Hepatocyte (in vitro differentiated cells): Measurements from ENCODE around the gene SETD5. TPM values are rescaled to one million over a fixed set of nuclear protein-coding genes. Genes with fewer than 3 reads are reported as not detected.

Experiments
- DNase-seq: peaks from one replicate; pipeline ENCODE4 v3.0.0-alpha.2; 2016; ENCODE audit warnings: low spot score
- H2AFZ ChIP-seq: fragments of 200-600 bp; sonication (generic); 2 replicates; pipeline ENCODE4 v1.6.0; 2016; ENCODE audit warnings: antibody characterized with exemption, mild to moderate bottlenecking
- H3K27ac ChIP-seq: fragments of 200-600 bp; sonication (generic); 2 replicates; pipeline ENCODE4 v1.5.1; 2016; ENCODE audit warnings: mild to moderate bottlenecking
- H3K27me3 ChIP-seq: fragments of 200-600 bp; sonication (generic); 2 replicates; pipeline ENCODE4 v1.6.1; 2016
- H3K36me3 ChIP-seq: fragments of 200-600 bp; sonication (generic); replicated peaks from 2 replicates; pipeline ENCODE4 v1.5.1; 2016; ENCODE audit warnings: low read depth; ENCODE audit not compliant: insufficient read depth
- H3K4me1 ChIP-seq: fragments of 200-600 bp; sonication (generic); 2 replicates; pipeline ENCODE4 v1.5.1; 2016; ENCODE audit warnings: mild to moderate bottlenecking, moderate library complexity; ENCODE audit not compliant: insufficient read depth
- H3K4me2 ChIP-seq: fragments of 200-600 bp; sonication (generic); 2 replicates; pipeline ENCODE4 v1.6.0; 2016
- H3K4me3 ChIP-seq: fragments of 200-600 bp; sonication (generic); 2 replicates; pipeline ENCODE4 v1.5.1; 2016; ENCODE audit warnings: mild to moderate bottlenecking
- H3K79me2 ChIP-seq: fragments of 200-600 bp; sonication (generic); 2 replicates; pipeline ENCODE4 v1.6.0; 2017; ENCODE audit warnings: mild to moderate bottlenecking
- H3K9me2 ChIP-seq: fragments of 200-600 bp; sonication (generic); replicated peaks from 2 replicates; pipeline ENCODE4 v1.6.0; 2017; ENCODE audit warnings: mild to moderate bottlenecking; ENCODE audit not compliant: insufficient read depth
- H3K9me3 ChIP-seq: fragments of 200-600 bp; sonication (generic); 2 replicates; pipeline ENCODE4 v1.5.1; 2016; ENCODE audit warnings: low read depth, mild to moderate bottlenecking
- H4K20me1 ChIP-seq: fragments of 200-600 bp; sonication (generic); 2 replicates; pipeline ENCODE4 v1.6.0; 2016; ENCODE audit warnings: mild to moderate bottlenecking; ENCODE audit not compliant: insufficient read depth, poor library complexity, severe bottlenecking
- EZH2 ChIP-seq: fragments of 200-600 bp; sonication (generic); IDR thresholded peaks from 2 replicates; pipeline ENCODE4 v1.6.1; 2016; ENCODE audit warnings: antibody characterized with exemption, mild to moderate bottlenecking, borderline replicate concordance
- EZH2phosphoT487 ChIP-seq: fragments of 200-600 bp; sonication (generic); IDR thresholded peaks from one replicate; pipeline ENCODE4 v1.6.1; 2018; ENCODE audit warnings: antibody characterized with exemption, mild to moderate bottlenecking, low read depth, moderate library complexity; ENCODE audit not compliant: unreplicated experiment, severe bottlenecking
- WGBS: methylation state at CpG from one replicate; pipeline ENCODE4 v1.1.6; 2016; ENCODE audit warnings: low lambda C conversion rate; ENCODE audit errors: missing lambda C conversion rate; 5-methylcytosine and 5-hydroxymethylcytosine counted together
- polyA plus RNA-seq: library from polyadenylated mRNA; unstranded; fragments of >200 nt; fragmentation: Nextera tagmentation; extraction: Ambion mirVana; gene quantifications from 2 replicates; pipeline ENCODE4 v1.2.1, GENCODE V29; 2016
- total RNA-seq: library from RNA; depleted of rRNA; stranded (reverse); fragments of >200 nt; gene quantifications from 2 replicates; pipeline ENCODE4 v1.2.3, GENCODE V29; 2014
- TF ChIP-seq, protein P1 (sequence below): fragments of 200-600 bp; sonication (generic); IDR thresholded peaks from 2 replicates; pipeline ENCODE4 v1.5.1; 2016; ENCODE audit warnings: antibody characterized with exemption, mild to moderate bottlenecking; ENCODE audit not compliant: poor library complexity

SETD5 gene
- total and polyA plus RNA-seq, 2 experiments from 2014 or later = 75.2 to 110 TPM

DNA sequence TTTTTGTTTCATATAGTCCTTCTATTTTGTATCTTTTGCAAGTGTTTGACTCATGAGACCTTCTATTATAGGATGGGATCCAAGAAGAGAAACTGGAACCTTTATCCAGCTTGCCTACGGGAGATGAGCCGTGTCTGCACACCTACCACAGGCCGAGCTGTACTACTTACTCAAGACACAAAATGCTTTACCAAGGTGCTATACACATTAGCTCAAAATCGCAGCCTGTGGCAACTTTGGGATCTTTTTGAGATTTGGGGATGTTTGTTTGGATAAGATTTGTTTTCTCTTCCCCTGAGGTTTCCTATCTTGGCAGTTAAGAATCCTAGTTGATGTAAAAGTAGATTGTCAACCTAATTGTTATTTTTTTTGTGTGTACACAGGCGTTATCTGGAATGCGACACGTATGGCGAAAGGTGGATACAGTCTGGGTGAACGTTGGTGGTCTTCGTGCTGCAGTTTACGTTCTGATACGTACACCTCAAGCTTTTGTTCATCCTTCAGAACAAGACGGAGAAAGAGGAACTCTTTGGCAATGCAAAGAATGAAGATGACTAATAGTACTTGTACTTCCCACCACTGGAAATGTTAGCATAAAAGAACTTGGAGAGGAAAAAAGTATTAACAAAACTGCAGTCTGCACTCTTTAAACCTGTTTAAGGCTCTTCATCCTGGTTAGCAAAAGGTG, 13.1 kb upstream of the SETD5 start:
- no peaks in the 10 kb centered on the region for H3K9me2 ChIP-seq
- DNase-seq = no peak
- H3K79me2 ChIP-seq = peaks cover 19% of the 10 kb centered on the region
- peak overlapping the region; percentile 38 for H3K27ac ChIP-seq
- no peak overlapping the region for H3K4me2 ChIP-seq
- TF ChIP-seq, protein P1, sequence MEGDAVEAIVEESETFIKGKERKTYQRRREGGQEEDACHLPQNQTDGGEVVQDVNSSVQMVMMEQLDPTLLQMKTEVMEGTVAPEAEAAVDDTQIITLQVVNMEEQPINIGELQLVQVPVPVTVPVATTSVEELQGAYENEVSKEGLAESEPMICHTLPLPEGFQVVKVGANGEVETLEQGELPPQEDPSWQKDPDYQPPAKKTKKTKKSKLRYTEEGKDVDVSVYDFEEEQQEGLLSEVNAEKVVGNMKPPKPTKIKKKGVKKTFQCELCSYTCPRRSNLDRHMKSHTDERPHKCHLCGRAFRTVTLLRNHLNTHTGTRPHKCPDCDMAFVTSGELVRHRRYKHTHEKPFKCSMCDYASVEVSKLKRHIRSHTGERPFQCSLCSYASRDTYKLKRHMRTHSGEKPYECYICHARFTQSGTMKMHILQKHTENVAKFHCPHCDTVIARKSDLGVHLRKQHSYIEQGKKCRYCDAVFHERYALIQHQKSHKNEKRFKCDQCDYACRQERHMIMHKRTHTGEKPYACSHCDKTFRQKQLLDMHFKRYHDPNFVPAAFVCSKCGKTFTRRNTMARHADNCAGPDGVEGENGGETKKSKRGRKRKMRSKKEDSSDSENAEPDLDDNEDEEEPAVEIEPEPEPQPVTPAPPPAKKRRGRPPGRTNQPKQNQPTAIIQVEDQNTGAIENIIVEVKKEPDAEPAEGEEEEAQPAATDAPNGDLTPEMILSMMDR = no peak
- no peaks in the 10 kb centered on the region for H4K20me1 ChIP-seq
- no peak overlapping the region for H3K4me3 ChIP-seq
- WGBS = 71% methylated on average over 13 of the region's 13 CpGs
- no peaks in the 10 kb centered on the region for H3K4me1 ChIP-seq
- no peaks in the 10 kb centered on the region for H3K36me3 ChIP-seq
- H3K9me3 ChIP-seq = no peaks in the 10 kb centered on the region
- H2AFZ ChIP-seq = no peak overlapping the region
- H3K27me3 ChIP-seq = no peaks in the 10 kb centered on the region

DNA sequence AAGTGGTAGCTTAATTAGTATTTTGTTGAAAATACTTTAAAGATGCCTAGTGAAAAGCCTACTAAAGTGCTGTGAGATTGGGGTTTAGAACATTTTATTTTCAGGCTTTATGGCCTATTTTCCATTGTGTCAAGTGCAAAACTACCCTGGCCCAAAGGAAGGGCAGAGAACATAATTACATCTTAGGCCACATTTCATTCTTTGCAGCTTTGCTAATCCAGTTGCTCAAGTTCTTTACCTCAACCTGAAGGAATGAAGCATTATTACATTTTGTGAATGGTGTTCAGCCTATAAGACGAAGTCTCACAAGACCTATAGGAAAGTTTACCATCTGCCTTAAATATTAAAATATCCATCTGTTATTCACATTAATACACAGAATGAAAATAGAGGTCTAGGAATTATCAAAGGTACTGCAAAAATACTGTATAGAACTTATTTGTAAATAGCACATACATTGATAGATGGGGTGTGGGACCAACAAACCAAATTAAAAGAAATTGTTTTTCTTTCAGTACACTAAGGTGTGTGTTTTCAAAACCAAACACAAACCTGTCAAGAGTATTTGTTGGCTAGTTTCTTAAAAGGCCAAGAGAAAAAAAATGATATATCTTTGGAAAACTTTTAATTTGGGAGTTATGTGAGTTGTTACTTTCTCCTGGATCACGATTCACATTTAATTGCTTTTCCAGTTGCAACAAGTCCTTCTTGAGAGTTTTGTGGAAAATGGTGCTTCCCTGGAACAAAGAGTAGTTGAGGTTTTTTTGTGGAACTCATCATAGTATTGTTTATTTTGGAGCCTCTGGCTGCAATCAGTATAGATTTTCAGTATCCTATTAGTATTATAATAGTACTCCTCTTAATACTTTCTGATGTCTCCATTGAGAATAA, 12.0 kb upstream of the SETD5 start:
- DNase-seq = no peak
- no peak for TF ChIP-seq EZH2phosphoT487
- TF ChIP-seq, protein P1 = no peak
- no peak for TF ChIP-seq EZH2
- Histone ChIP-seq H3K4me1 (no peaks in the 10 kb centered on the region), H3K27me3 (no peaks in the 10 kb centered on the region), H3K4me2 (no peak overlapping the region), H3K9me2 (no peaks in the 10 kb centered on the region), H3K4me3 (no peak overlapping the region), H3K79me2 (peaks cover 31% of the 10 kb centered on the region), H3K36me3 (no peaks in the 10 kb centered on the region), H4K20me1 (peaks cover 6% of the 10 kb centered on the region), H3K27ac (peak overlapping the region; percentile 38), H2AFZ (no peak overlapping the region), H3K9me3 (no peaks in the 10 kb centered on the region)
- 87% methylated on average over 2 of the region's 2 CpGs for WGBS

DNA sequence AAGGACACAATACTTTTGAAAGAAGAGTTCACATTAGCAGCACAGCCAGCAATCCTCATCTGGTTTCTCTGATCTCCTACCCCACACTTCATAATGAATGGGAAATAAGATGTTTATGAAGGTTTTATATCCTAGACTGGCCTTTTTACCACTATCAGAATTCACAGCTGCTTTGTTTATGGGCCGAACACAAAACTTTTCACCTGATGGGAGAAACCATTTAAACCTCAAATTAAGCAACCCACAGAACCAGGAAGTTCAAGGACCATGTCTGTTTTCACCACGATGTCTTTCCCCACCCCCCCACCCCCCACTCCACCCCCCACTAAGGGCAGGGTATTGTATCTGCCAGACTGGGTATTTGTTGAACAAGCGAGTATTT, 11.3 kb upstream of the SETD5 start:
- TF ChIP-seq, protein P1 = no peak
- TF ChIP-seq EZH2 = no peak
- TF ChIP-seq EZH2phosphoT487 = no peak
- peaks cover 37% of the 10 kb centered on the region for H3K79me2 ChIP-seq
- no peaks in the 10 kb centered on the region for H3K9me2 ChIP-seq
- H2AFZ ChIP-seq = no peak overlapping the region
- no peaks in the 10 kb centered on the region for H3K27me3 ChIP-seq
- 88% methylated on average over 3 of the region's 3 CpGs for WGBS
- H3K4me2 ChIP-seq = no peak overlapping the region
- no peaks in the 10 kb centered on the region for H3K4me1 ChIP-seq
- H3K9me3 ChIP-seq = no peaks in the 10 kb centered on the region
- no peaks in the 10 kb centered on the region for H3K36me3 ChIP-seq
- H3K4me3 ChIP-seq = no peak overlapping the region
- DNase-seq = no peak
- no peak overlapping the region for H3K27ac ChIP-seq
- peaks cover 12% of the 10 kb centered on the region for H4K20me1 ChIP-seq
